ENCODE measurements around the gene DNAJC3. TPM values are rescaled to one million over a fixed set of nuclear protein-coding genes. Genes with fewer than 3 reads are reported as not detected.
A peak's percentile ranks its signal among the peaks of the same experiment; 100 is the strongest.

DNAJC3 gene
- total and polyA plus RNA-seq, 2 of the 13 experiments (the other 11 are each of a cell fraction or from before 2014, with no cell fraction given) = 10.4 to 48.2 TPM

DNA sequence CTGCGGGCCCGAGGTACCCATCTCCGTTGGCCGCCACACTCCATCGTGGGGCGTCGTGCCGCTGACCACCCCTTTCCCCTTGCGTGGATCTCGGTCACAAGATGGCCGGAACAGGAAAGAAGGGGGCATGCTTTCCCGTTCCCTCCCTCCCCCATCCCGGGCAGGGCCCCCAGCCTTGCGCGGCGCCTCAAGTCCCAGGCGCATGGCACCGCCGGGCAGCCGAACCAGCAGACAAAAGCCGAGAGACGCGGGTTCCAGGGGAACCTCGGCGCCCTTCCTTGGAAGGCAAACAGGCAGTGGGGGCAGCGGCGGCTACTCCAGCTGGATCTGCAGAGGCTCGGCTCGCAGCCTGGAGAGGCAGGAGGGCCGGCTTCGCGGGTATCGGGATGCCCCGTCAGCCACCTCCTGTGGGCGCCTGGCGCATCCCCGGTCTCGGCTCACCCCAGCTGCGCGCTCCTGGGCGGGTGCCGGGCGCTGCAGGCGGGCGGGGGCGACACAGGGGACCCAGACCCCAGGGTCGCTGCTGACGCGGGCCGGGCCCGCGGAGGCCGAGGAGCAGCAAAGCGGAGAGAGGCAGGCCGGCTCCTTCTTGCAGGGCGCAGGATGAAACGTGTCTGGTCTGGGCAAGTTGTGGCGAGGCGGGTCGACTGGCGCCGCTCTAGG, 32.9 kb upstream of the DNAJC3 start (continued):
- TF ChIP-seq PHF21A (CRISPR knock-in tag; IDR thresholded peaks at IDR 0.05) (no peak), AKAP8 (CRISPR knock-in tag; IDR thresholded peaks at IDR 0.05) (no peak), MYC (CRISPR knock-in tag; IDR thresholded peaks at IDR 0.05; ENCODE audit: borderline replicate concordance) (peak; percentile 73), HNF4G (IDR thresholded peaks at IDR 0.05; ENCODE audit: borderline replicate concordance, low read depth, low read length) (no peak), HNF4G (CRISPR knock-in tag; IDR thresholded peaks at IDR 0.05; ENCODE audit: borderline replicate concordance, low read depth) (no peak), GRHL1 (CRISPR knock-in tag; conservative IDR thresholded peaks at IDR 0.05) (no peak), ZNF430 (CRISPR knock-in tag; IDR thresholded peaks at IDR 0.05) (peak; percentile 50; the same call in 1 of the 2 replicates), ZNF10 (CRISPR knock-in tag; IDR thresholded peaks at IDR 0.05; ENCODE audit: borderline replicate concordance, low read depth) (no peak), HOXA5 (CRISPR knock-in tag; IDR thresholded peaks at IDR 0.05) (peak; percentile 18; the same call in 1 of the 2 replicates), ZNF766 (CRISPR knock-in tag; IDR thresholded peaks at IDR 0.05; ENCODE audit: borderline replicate concordance) (0 out of 2 replicates have a peak, but pooled peaks have one; percentile 1), HNRNPL (IDR thresholded peaks at IDR 0.05; ENCODE audit: low read depth, low read length) (0 out of 2 replicates have a peak, but pooled peaks have one; percentile 49), ZNF552 (CRISPR knock-in tag; IDR thresholded peaks at IDR 0.05; ENCODE audit: borderline replicate concordance) (0 out of 2 replicates have a peak, but pooled peaks have one; percentile 63), TFDP2 (CRISPR knock-in tag; IDR thresholded peaks at IDR 0.05) (no peak; the same call in none of the 2 replicates), PRDM15 (CRISPR knock-in tag; IDR thresholded peaks at IDR 0.05) (0 out of 2 replicates have a peak, but pooled peaks have one; percentile 13), HOXA9 (CRISPR knock-in tag; IDR thresholded peaks at IDR 0.05; ENCODE audit: borderline replicate concordance) (no peak)
- TF ChIP-seq, protein P1, sequence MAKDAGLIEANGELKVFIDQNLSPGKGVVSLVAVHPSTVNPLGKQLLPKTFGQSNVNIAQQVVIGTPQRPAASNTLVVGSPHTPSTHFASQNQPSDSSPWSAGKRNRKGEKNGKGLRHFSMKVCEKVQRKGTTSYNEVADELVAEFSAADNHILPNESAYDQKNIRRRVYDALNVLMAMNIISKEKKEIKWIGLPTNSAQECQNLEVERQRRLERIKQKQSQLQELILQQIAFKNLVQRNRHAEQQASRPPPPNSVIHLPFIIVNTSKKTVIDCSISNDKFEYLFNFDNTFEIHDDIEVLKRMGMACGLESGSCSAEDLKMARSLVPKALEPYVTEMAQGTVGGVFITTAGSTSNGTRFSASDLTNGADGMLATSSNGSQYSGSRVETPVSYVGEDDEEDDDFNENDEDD (CRISPR knock-in tag; IDR thresholded peaks at IDR 0.05; ENCODE audit: borderline replicate concordance) = peak; percentile 14; the same call in 1 of the 2 replicates
- TF ChIP-seq, protein P2, sequence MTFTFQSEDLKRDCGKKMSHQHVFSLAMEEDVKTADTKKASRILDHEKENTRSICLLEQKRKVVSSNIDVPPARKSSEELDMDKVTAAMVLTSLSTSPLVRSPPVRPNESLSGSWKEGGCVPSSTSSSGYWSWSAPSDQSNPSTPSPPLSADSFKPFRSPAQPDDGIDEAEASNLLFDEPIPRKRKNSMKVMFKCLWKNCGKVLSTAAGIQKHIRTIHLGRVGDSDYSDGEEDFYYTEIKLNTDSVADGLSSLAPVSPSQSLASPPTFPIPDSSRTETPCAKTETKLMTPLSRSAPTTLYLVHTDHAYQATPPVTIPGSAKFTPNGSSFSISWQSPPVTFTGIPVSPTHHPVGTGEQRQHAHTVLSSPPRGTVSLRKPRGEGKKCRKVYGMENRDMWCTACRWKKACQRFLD (CRISPR knock-in tag; IDR thresholded peaks at IDR 0.05; ENCODE audit: borderline replicate concordance) = no peak
